DLD1 (cell line): ENCODE results near the gene BNC2.
"Not testable (repeated sequence)": the region's sequence is repeated elsewhere in the genome, so short reads cannot be mapped to it uniquely, and the experiment has no call there.

ENCODE experiments used
- in situ Hi-C: cut with HindIII; loops from 2 replicates; pipeline ENCODE4 v1.10.0; 2017; ENCODE audit warnings: low sequenced_read_pairs

Gene BNC2

DNA sequence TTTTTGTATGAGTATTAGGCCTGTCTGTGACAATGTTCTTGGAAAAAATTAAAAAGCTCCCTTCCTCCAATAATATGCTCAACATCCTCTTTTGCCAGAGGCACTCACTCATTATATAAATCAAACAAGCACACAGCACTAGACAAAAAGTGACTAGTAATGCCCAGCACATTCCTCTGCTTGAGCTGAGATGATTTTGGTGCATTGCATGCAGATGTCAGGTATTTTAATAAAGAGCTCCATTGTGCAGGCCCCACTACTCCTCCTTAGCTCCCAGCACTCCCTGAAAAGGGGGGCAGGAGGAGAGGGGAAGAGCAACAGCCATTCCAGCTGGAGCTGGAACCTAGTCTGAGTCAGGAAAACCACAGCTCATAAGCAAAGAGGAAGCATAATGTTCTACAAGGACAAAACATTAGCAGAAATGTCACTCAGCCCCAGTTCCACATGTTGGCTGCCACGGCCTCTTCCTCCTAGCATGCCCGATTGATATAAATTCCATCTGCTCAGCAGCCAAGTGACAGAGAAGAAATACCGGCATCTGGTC lies 348.5 kb downstream of the BNC2 start:
- in situ Hi-C loops = no loop called here

DNA sequence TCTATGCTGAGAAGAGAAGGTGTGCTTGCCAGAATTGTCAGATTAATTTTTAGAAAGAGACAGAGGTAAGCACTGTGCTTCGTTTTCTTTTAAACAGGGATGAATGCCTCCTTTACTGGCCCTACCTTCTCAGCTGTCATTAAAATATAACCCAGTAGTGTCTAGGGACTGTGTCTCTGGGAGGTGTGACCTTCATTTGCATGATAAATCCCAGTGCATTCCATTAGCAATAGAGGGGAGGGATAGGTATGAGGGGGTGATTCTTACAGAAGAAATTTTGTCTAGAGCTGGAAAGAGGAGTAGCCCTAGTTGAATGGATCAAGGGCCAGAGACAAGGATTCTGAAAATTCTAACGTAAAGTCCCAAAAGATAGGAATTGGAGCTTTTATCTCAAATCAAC lies 351.5 kb downstream of the BNC2 start:
- in situ Hi-C loops = no loop called here

DNA sequence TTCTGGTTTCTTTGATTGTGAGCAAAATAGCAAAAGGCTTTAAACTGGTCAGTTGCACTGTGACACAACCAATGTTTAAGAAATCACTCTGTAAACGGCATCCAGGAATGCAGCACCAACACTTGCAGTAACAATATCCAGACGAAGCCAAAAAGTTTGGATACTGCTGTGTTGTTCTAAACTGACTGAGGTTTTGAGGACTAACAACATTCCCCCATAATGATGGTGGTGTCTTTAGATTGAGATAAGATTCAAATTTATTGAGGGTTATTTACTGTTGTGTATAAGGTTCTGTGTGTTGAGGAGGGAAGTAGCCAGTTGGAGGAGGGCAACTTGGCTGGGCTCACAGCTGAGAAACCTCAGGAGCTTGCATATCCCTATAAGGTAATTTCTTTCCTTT lies 353.6 kb downstream of the BNC2 start:
- in situ Hi-C loops = no loop called here

DNA sequence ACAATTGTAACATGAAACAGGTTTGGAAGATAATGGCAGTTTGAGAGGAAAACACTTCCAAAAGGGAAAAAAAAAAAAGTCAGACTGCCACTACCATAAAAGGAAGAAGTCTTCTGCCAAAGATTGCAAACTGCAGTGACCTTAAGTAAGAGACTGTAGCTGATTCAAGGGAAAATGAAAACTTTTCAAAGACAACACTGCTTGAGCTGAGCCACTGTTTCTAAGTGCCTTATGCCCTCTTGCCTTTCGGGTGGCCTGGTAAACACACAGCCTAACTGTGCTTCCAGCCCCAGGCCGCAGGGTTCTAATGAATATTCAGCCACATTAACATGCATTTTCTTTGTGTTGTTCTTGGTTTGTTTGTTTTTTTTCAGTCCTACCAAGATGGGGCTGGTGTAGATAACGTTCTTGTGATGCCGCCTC lies 354.6 kb downstream of the BNC2 start:
- in situ Hi-C loops = no loop called here

DNA sequence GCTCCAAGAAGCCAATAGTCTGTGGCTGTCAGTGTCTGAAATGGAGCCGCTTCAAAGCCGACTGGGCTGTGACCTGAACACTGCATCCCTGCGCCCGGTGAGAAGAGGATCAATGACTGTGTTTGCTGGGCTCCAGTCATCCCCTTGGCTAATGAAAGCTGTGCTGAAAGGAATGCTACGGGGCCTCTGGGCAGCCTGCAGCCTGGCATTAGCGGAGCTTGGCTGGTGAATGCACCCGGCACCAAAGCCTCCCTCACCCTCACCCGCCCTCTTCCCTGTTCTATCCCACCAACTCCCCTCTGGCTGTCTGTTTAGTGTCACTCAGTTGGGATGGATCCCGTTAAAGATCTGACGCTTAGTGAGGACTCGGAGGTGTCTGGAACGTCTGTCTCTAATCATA lies 355.3 kb downstream of the BNC2 start:
- in situ Hi-C loops = no loop called here

DNA sequence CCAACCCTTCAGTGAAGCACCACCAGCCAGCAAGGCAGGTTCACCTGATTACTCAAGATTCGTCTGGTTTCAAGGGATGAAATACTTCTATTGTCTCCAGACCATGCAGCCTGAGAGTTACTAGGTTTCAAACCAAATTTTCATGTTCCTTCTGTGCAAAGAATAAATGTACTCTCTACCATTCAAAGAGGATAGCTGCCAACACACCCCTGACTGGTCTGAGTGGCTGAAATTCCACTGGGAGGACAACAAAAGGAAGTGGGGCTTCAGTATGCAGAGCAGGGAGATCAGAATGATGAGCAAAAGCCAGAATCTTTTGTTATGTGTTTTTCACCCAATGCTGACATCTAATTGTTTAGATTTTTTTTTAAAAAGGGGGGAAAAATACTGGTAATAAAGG lies 356.3 kb downstream of the BNC2 start:
- in situ Hi-C loops = no loop called here

DNA sequence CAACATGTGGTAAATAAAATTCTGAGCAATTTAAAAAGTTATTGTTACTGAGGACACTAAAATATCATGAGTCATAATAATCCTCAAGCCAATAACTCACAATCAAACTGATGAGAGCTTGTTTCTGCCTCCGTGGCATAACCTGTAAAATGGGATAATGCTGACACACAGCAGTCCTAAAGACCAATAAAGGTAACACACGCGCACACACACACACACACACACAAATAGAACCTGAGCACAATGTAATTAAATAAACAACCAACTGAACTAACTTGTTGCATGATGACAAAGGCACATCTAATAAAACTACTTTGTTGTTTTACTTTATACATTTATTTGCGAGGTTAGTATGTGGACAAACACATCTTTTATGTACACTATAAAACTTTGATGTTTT lies 358.2 kb downstream of the BNC2 start:
- in situ Hi-C loops = no loop called here

DNA sequence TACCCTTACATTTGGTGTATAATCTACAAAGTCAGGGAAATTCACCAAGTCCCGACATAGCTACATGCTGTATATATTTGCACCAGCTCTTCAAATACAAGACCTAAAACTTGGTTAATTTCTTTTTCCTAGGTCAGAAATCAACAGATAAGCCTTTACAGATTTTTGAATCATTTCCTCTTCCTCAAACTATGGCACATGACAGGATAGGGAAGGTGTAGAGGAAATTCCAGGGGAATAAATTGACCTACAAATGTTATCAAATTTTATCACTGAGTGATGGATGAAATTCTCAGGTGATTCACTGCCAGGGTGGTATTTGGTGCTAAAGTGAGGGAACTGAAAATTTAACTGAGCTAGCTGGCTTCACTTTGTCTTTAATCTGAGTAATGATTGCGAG lies 360.0 kb downstream of the BNC2 start:
- in situ Hi-C loops = no loop called here

DNA sequence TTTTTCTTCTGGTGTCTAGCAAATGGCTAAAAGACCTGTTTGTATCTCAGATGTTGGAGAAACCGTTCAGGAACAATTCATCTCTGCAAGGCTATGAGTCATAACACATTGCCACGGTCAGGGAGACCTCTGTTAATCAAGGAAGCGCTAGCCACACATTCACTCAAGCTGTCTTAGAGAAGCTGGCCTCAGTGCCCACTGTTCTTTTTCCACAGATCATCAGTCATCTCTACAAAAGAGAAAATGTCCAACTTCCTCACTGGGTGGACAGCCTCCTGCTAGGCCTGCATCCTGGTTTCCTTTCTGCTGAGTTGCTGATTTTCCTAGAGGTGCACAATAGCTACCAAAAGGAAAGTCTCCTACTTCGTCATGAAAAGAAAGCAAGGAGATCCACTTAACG lies 360.5 kb downstream of the BNC2 start:
- in situ Hi-C loops = no loop called here

DNA sequence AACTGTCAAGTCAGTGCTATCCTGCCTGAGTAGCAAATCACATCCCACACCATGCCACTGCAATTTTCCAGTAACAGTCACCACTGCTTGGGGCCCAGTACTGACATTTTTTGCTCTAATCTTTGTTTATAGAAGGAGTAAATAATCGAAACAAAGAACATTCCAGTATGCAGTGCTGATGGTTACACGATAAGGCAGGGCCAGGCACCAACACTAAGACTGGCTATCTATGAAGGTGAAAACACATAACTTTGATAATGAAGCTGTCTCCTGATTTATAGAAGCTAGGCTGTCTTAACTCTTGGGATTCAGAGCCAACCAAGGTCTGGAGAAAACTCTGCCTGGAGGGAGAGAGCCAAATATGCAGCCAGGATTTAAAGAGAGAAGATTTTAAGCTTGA lies 365.3 kb downstream of the BNC2 start:
- in situ Hi-C loops = no loop called here

DNA sequence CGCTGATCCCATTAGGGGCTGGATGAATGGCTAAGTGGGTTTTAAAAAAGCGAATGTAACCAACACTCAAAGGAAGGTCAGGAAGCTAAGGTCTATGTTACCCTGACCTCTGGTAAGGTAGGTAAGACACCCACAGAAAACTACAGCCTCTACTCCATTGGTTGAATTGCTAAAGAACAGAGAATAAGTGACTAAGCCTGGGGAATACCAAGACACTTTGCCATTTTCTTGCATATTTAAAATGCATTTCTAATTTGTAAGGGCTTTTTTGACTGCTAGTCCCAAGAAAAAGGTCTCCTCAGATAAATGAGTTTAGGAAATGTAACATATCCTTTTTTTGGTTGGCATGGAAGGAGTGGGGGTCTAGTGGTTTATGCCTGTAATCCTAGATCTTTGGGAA lies 368.7 kb downstream of the BNC2 start:
- in situ Hi-C loops = no loop called here

DNA sequence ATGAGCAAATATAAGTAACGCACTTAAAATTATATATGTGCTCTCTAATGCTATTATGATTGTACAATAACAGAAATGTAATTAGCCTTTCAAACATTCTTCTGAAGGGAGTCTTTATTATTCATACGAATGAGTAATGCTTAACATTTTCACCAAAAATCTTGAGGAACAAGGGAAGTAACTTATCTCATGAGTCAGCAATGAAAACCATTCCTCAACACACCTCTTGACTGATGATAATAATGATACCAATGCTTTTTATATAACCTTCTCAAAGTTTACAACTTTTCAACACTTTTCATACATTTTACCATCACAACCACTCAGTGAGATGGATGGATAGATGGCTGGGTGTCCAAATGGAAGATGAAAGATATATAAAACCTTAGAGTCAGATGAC lies 369.3 kb downstream of the BNC2 start:
- in situ Hi-C loops = no loop called here

DNA sequence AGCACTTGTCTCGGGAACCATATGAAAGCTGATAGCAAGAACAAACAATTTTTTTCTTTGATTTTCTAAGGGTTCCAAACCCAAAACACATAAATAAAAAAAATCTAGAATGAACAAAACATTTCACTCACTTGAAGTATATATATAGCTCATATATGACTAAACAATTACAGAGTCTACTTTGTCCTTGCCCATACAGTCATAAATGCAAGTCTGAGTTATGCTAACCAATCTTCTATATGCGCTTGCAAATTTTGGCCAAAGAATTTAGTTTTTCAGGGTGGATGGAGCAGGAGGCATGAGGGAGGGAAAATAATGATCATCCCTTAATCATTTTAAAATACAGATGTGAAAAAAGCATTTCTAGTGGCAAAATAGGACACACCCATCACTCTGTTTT lies 370.1 kb downstream of the BNC2 start:
- in situ Hi-C loops = no loop called here

DNA sequence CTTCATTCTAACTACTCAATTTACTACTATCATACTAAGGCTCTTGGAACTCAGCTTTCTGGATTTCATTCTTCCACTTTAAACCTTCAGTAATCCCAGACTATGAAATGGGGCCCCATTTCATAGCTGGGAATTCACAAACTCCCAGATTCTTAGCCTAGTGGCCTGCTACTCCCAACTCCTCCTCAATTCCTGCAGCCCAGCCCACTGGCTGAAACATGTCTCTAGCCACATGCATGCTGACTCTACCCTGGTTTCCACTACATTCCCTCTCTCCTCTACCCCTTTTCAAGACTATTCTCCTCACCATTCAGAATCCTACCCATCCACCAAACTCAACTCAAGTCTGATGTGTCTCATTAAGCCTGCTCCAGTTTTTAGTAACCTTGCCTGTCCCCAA lies 370.6 kb downstream of the BNC2 start:
- in situ Hi-C loops = no loop called here

DNA sequence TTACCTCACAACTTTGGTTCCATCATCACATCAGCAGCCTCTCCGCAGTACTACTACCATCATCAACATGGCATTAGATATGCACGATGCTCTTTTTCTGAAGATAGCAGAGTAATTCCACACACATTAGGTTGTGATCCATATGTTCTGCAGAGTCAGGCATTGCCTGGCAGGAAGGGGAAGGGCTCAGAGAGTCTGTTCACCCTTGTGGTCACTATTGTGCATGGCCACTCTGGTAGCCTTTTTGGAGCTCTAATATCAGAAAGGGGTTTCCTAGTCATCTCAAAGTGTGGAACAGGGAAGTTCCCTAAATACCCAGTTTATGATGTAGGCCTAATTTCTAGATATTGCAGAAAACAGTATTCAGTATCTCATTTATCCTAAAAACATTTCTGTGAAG lies 373.6 kb downstream of the BNC2 start:
- in situ Hi-C loops = no loop called here

DNA sequence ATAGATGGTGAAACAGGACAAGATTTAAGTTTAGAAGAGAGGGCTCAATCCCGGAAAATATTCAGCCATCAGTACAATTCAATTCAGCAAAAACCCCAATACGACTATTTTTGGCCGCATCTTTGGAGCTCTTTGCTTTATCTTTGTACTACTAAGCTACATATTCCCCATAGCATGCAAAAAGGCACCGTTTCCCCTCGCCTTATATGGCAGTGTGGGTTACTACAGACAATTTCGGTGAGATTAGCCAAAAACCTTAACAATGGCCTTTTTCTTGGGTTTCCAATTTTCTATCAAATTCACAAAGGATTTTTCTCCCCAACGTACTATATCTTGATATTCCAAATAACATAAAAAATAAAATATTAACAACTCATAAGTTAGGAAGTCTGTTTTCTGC lies 382.6 kb downstream of the BNC2 start:
- in situ Hi-C loops = no loop called here

DNA sequence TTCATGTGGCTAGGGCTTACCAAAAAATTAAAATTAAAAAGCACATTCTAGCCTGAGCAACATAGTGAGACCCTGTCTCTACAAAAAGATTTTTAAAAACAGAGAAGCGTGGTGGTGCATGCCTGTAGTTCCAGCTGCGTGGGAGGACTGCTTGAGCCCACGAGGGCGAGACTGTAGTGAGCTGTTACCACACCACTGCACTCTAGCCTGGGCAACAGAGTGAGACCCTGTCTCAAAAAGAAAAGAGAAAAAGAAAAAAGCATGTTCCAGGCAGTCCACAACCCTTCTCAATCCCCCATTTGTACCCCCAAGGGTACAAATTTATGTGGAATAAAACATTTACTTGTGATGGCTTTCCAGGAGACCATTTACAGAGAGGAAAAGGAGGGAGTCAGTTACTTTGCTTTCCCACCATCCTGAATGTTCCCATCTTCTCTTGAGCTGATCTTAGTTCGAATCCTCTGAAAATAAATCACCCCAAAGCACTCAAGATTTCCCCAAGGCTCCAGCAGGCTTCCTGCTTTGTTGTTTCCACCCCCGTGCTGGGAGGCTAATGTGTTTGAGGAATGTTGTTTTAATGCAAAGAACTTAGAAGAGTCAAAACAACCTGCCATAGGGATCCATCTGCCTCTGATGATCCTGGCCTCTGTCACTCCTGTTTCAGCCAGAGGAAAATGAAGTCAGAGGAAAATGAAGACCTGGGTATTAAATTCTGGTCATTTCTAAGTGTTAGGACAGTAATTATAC lies 384.7 kb downstream of the BNC2 start:
- in situ Hi-C loops = no loop called here

DNA sequence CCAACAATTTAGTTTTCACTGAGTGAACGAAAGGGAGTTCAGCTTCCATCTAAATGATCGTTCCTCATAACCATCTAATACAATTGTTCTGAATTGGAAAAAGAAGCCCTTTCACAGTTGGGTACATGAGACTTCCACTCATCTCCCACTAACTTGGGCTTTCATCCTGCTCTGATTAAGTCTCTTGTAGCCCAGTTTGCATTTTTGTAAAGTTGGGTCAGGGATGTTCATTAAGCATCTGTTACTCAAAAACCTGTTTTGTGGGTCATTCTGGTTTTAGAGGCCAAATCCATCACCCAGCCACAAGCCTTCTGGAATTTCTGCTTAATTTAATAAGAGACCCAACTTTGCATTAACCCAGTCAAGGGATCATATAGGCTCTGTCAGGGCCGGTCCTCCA lies 385.3 kb downstream of the BNC2 start:
- in situ Hi-C loops = no loop called here

DNA sequence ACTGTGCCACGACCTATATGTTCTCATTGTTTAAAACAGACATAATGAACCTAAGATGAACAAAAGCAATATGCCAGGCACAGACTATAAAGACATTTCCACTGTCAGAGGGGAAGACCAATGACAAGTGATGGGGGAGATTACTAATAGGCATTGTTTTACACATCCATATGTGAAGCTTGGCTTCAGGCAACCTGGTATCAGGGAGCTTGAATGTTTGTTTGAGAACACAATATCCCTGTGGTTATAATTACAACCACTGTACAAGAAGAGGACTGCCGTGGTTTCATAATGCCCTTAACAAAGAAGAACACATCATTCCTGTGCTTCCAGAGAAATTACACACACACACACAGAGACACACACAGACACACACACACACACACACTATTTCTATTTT lies 385.7 kb downstream of the BNC2 start:
- in situ Hi-C loops = no loop called here

DNA sequence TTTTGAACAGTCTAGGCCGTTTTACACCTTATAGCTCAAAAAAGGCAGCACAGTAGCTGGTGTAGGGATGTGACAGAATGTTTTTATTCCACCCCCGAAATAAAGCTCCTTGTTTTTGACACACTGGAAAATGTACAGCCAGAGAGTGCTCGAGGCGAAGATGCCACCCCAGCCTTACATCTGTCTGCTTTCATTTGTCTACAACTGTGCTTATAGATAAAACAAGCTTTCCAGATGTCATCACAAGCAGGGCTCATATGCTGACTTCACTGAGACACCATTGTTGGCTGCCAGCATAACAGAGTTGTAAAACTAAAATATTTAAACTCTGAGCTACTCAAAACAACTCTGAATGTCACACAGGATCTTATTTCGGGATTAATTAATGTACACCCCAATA lies 386.3 kb downstream of the BNC2 start:
- in situ Hi-C loops = no loop called here

DNA sequence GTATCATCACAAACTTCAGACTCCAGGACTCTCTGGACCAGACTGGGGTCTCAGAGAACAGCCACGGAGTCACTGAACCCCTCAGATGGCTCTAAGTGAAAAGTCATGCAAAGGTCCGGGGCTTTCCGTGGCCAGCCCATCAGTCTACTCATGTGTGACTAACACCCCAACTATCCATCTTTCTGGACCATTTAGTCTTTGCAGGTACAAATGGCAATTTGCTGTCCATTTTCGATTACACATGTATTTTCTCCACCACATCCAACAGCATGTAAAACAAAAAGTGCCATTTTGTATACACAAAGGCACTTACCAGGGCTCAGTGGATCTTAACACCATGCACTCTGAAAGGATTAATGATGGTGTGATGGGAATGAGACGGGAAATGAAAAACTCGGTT lies 387.7 kb downstream of the BNC2 start:
- in situ Hi-C loops = no loop called here

DNA sequence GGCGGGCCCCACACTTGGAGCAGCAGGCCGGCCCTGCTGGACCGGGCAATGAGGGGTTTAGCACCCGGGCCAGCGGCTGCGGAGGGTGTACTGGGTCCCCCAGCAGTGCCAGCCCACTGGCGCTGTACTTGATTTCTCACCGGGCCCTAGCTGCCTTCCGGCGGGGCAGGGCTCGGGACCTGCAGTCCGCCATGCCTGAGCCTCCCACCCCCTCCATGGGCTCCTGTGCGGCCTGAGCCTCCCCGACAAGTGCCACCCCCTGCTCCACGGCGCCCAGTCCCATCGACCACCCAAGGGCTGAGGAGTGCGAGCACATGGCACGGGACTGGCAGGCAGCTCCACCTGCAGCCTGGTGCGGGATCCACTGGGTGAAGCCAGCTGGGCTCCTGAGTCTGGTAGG lies 389.9 kb downstream of the BNC2 start:
- in situ Hi-C loops = not testable (repeated sequence)

DNA sequence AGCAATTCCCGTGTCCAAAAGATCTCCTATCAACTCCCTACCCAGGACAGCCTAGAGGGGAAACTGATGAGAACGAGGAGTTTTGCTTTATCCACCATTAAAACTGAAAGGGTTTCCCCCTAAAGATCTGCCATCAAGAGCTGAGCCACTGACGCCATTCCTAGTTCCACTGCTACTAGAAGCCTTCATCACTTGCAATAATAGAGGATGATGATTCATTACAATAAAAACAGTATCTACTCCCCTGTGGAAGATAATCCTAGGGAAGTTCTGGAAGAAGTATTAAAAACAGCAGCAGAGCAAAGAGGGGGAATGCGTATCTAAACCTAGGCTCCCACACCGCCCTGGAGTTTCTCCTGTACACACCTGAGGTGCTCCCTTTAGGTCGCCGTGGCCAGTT lies 394.5 kb downstream of the BNC2 start:
- in situ Hi-C loops = no loop called here
